ENCODE results near the gene FYB2.

The FYB2 gene

DNA sequence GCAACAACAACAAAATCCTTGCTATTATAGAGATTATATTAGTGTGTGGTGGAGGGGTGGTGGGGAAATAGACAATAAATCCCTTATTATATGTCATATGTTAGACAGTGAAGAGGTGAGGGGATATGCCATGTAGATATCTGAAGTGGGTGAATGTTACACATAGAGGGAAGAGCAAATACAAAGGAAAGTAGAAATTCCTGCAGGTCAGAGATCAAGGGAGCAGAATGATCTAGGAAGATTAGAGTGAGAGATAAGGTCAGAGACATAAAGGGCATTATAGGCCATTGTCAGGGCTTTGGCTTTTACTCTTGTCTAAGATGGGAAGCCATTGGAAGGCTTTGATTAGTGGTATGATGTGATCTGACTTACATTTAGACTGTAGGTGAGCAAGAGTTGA is 135.6 kb downstream of the FYB2 start:
- Histone ChIP-seq H3K27ac (ENCODE audit: low read depth, low read length) (no peak overlapping the region), H3F3A (ENCODE audit: control insufficient read depth, insufficient read depth) (no peaks in the 10 kb centered on the region), H3K4me2 (ENCODE audit: low read length) (no peak overlapping the region), H4K20me1 (ENCODE audit: control insufficient read depth, insufficient read depth, low read depth, low read length) (no peaks in the 10 kb centered on the region), H3K4me1 (ENCODE audit: control insufficient read depth, low read length) (no peaks in the 10 kb centered on the region), H3K9me2 (replicated peaks; ENCODE audit: control insufficient read depth, low read length) (no peaks in the 10 kb centered on the region), H3K36me3 (ENCODE audit: control insufficient read depth, low read length) (no peaks in the 10 kb centered on the region), H3K27me3 (ENCODE audit: control insufficient read depth, low read length) (no peaks in the 10 kb centered on the region), H3K79me2 (ENCODE audit: control insufficient read depth, low read length) (no peaks in the 10 kb centered on the region), H3K9me3 (ENCODE audit: control insufficient read depth, insufficient read depth, low read length) (no peaks in the 10 kb centered on the region), H3K4me3 (ENCODE audit: low read length) (no peak overlapping the region)
- TF ChIP-seq, protein P1, sequence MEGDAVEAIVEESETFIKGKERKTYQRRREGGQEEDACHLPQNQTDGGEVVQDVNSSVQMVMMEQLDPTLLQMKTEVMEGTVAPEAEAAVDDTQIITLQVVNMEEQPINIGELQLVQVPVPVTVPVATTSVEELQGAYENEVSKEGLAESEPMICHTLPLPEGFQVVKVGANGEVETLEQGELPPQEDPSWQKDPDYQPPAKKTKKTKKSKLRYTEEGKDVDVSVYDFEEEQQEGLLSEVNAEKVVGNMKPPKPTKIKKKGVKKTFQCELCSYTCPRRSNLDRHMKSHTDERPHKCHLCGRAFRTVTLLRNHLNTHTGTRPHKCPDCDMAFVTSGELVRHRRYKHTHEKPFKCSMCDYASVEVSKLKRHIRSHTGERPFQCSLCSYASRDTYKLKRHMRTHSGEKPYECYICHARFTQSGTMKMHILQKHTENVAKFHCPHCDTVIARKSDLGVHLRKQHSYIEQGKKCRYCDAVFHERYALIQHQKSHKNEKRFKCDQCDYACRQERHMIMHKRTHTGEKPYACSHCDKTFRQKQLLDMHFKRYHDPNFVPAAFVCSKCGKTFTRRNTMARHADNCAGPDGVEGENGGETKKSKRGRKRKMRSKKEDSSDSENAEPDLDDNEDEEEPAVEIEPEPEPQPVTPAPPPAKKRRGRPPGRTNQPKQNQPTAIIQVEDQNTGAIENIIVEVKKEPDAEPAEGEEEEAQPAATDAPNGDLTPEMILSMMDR (IDR thresholded peaks at IDR 0.05; ENCODE audit: low read depth, low read length, poor library complexity, severe bottlenecking): no peak
- TF ChIP-seq EZH2phosphoT487 (IDR thresholded peaks at IDR 0.05; ENCODE audit: borderline replicate concordance, low read length): no peak

DNA sequence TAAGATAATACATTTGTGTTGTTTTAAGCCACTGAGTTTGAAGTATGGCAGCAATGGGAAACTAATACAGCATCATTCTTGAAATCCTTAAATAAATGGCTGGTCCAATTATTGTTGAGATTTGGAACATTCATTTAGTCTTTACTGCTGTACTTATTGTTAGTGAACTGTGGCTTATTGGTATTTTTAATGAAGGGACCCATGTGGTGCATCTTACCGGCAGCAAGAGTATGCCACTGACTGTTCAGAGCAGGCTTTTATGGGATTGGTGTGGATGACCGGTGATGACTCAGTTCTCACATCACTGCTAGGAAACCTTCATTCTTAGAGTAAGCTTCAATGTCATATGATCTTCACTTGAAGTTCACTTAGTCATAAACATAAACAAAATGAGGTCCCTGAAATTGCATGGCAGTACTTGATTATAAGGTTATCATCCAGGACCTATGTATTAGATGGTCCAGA is 142.6 kb downstream of the FYB2 start:
- Histone ChIP-seq H3K79me2 (ENCODE audit: control insufficient read depth, low read length) (no peaks in the 10 kb centered on the region), H3K9me3 (ENCODE audit: control insufficient read depth, insufficient read depth, low read length) (no peaks in the 10 kb centered on the region), H3F3A (ENCODE audit: control insufficient read depth, insufficient read depth) (no peaks in the 10 kb centered on the region), H3K4me1 (ENCODE audit: control insufficient read depth, low read length) (no peaks in the 10 kb centered on the region), H3K4me3 (ENCODE audit: low read length) (no peak overlapping the region), H3K4me2 (ENCODE audit: low read length) (no peak overlapping the region), H3K9me2 (replicated peaks; ENCODE audit: control insufficient read depth, low read length) (no peaks in the 10 kb centered on the region), H3K36me3 (ENCODE audit: control insufficient read depth, low read length) (no peaks in the 10 kb centered on the region), H3K27me3 (ENCODE audit: control insufficient read depth, low read length) (no peaks in the 10 kb centered on the region), H3K27ac (ENCODE audit: low read depth, low read length) (no peak overlapping the region), H4K20me1 (ENCODE audit: control insufficient read depth, insufficient read depth, low read depth, low read length) (no peaks in the 10 kb centered on the region)
- no peak for TF ChIP-seq EZH2phosphoT487 (IDR thresholded peaks at IDR 0.05; ENCODE audit: borderline replicate concordance, low read length)
- TF ChIP-seq, protein P1 (IDR thresholded peaks at IDR 0.05; ENCODE audit: low read depth, low read length, poor library complexity, severe bottlenecking): no peak

DNA sequence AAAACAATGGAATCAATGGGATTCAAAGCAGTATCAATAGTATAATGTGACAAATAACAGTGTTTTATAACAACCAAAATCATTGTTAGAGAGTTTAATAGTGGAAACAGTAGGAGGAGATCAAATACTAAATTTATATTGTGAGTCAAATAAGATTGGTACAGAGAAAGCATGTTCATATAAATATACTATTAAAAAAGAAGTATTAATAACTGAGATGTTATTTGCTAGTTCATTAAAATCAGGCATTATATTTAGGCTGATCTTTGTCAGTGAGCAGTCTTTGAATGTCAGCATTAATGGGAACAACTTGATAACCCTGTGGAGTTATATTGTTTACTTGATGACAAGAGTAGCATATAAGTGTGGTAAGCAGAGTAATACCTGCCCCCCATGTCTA is 143.4 kb downstream of the FYB2 start:
- no peaks in the 10 kb centered on the region for H3K9me3 ChIP-seq (ENCODE audit: control insufficient read depth, insufficient read depth, low read length)
- H3K4me1 ChIP-seq (ENCODE audit: control insufficient read depth, low read length): no peaks in the 10 kb centered on the region
- H3K4me2 ChIP-seq (ENCODE audit: low read length): no peak overlapping the region
- H3K79me2 ChIP-seq (ENCODE audit: control insufficient read depth, low read length): no peaks in the 10 kb centered on the region
- H3F3A ChIP-seq (ENCODE audit: control insufficient read depth, insufficient read depth): no peaks in the 10 kb centered on the region
- no peaks in the 10 kb centered on the region for H3K27me3 ChIP-seq (ENCODE audit: control insufficient read depth, low read length)
- TF ChIP-seq EZH2phosphoT487 (IDR thresholded peaks at IDR 0.05; ENCODE audit: borderline replicate concordance, low read length): no peak
- H3K27ac ChIP-seq (ENCODE audit: low read depth, low read length): no peak overlapping the region
- H3K9me2 ChIP-seq (replicated peaks; ENCODE audit: control insufficient read depth, low read length): no peaks in the 10 kb centered on the region
- H4K20me1 ChIP-seq (ENCODE audit: control insufficient read depth, insufficient read depth, low read depth, low read length): no peaks in the 10 kb centered on the region
- H3K4me3 ChIP-seq (ENCODE audit: low read length): no peak overlapping the region
- H3K36me3 ChIP-seq (ENCODE audit: control insufficient read depth, low read length): no peaks in the 10 kb centered on the region

DNA sequence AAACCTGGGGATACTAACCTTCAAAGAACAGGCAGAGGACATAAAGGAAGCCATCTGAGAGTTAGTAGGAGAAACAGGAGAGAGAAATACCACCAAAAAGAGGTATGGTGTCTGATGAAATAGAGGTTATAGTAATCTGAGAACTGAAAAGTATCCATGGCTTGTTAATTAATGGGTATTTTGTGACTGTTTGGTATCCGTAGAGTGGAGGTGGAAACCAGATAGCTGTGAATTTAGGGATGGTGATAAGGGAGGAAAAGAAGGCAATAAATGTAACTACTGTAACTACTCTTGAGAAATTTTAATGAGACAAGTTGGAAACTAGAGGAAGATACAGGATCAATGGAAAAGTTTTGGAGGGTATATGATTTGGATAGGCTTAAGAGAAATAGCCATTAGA is 146.6 kb downstream of the FYB2 start:
- H3K4me1 ChIP-seq (ENCODE audit: control insufficient read depth, low read length): no peaks in the 10 kb centered on the region
- H3K36me3 ChIP-seq (ENCODE audit: control insufficient read depth, low read length): no peaks in the 10 kb centered on the region
- H3K27me3 ChIP-seq (ENCODE audit: control insufficient read depth, low read length): no peaks in the 10 kb centered on the region
- no peaks in the 10 kb centered on the region for H3K79me2 ChIP-seq (ENCODE audit: control insufficient read depth, low read length)
- H4K20me1 ChIP-seq (ENCODE audit: control insufficient read depth, insufficient read depth, low read depth, low read length): no peaks in the 10 kb centered on the region
- H3K27ac ChIP-seq (ENCODE audit: low read depth, low read length): no peak overlapping the region
- no peak overlapping the region for H3K4me3 ChIP-seq (ENCODE audit: low read length)
- H3K9me3 ChIP-seq (ENCODE audit: control insufficient read depth, insufficient read depth, low read length): no peaks in the 10 kb centered on the region
- H3F3A ChIP-seq (ENCODE audit: control insufficient read depth, insufficient read depth): no peaks in the 10 kb centered on the region
- H3K4me2 ChIP-seq (ENCODE audit: low read length): no peak overlapping the region
- TF ChIP-seq, protein P1 (IDR thresholded peaks at IDR 0.05; ENCODE audit: low read depth, low read length, poor library complexity, severe bottlenecking): no peak
- no peak for TF ChIP-seq EZH2phosphoT487 (IDR thresholded peaks at IDR 0.05; ENCODE audit: borderline replicate concordance, low read length)
- H3K9me2 ChIP-seq (replicated peaks; ENCODE audit: control insufficient read depth, low read length): no peaks in the 10 kb centered on the region
